G401 (cell line): ENCODE data around the gene UCP2. TPM values are rescaled to one million over a fixed set of nuclear protein-coding genes. Genes with fewer than 3 reads are reported as not detected.

Experiments
- DNase-seq: peaks from one replicate; pipeline ENCODE4 v3.0.0-alpha.2; 2015; ENCODE audit warnings: low spot score
- in situ Hi-C: cut with HindIII; loops from 2 replicates; pipeline ENCODE4 v1.10.0; 2016; ENCODE audit warnings: low sequenced_read_pairs, mixed read lengths
- total RNA-seq: library from RNA; depleted of rRNA; stranded (reverse); fragments of >200 nt; shearing (Covaris generic); gene quantifications from 2 replicates; pipeline ENCODE4 v1.2.3, GENCODE V29; 2014

Gene UCP2
- total RNA-seq, 1 experiment from 2014 or later, result 61.2 TPM

GRCh38 chr11:74010306-74011300, 28.0 kb upstream of the UCP2 start:
- DNase-seq, result no peak
- in situ Hi-C loops, result no loop called here

- no peak for DNase-seq
- in situ Hi-C loops, result no loop called here
Observed at GRCh38 chr11:74009675-74010305, 27.1 kb upstream of the UCP2 start.

DNA sequence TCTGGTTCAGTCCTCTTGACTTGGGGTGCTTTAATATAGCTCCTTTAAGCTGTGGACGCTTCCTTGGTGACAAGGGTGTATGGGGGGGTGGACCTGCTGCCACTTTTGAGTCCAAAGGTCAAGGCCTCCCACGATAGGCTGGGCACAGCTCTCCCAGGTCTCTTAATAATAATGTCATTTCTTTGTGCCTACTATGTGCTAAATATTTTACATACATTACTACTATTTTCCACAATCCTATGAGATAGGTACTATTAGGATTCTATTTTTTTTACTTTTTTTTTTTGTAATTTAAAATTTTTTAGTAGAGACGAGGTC, 26.5 kb upstream of the UCP2 start:
- in situ Hi-C loops, result no loop called here
- DNase-seq, result no peak

- no peak for DNase-seq
- in situ Hi-C loops, result no loop called here
Observed at GRCh38 chr11:74008373-74009229, 26.0 kb upstream of the UCP2 start, which contains the start of gene UCP3. TSS of gene UCP3 (minus strand) at chr11:74009085. CDS start at chr11:74007042, 2,043 bp downstream.

DNA sequence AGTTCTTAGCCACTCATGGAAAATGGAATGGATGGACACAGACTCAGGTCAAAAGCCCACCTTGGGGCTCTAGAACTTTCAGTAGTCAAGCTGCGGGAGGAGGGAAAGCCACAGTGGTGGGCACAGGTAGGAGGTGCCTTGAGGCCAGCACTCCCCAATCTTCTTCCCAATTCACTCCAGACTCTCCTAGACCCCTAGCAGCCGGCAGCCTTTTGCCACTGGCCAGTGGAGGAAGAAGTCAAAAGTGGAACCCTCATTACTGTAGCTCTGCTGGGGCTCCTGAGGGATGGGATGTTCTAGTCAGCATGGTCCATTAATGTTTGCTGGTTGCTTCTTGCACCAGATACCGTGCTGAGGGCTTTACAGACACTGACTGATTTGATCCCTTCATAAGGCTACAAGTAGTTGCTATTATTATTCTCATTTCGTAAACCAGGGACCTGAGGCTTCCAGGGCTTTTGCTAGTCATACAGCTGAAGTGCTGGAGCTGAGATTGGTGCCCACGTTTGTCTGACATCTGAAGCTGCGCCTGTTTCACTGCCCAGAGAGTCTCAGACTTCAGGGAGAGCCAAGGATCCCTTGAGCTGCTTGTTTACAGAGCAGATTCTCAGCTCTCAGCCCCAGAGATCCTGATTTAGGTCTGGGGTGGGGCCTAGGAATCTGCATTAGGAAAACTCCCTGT, 25.2 kb upstream of the UCP2 start:
- no peak for DNase-seq
- in situ Hi-C loops, result no loop called here

DNA sequence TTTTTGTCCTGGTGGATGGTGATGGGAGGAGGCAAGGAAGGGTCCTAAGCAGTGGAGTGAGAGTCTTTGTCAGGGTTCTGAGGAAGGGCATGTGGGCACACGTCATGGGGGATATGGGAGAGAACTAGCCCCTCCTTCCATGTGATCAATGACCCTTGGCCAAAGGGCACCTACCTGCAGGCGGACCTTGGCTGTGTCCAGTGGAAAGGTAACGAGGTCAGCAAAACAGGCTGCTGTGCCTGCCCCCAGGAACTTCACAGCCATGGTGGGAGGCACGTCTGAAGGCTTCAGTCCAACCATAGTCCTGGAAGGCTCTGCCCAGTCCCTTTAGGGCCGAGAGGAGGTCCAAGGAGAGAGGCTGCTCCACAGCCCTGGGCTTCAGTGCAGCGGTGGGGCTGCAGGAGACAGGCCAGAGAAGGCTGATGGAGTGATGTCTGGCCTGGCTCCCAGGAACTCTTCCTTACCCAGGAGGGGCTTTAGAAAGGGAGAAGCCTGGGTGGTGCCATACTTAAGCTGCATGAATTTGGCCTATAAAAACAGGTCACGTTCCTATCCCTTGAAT, 24.2 kb upstream of the UCP2 start:
- in situ Hi-C loops, result no loop called here
- no peak for DNase-seq

DNA sequence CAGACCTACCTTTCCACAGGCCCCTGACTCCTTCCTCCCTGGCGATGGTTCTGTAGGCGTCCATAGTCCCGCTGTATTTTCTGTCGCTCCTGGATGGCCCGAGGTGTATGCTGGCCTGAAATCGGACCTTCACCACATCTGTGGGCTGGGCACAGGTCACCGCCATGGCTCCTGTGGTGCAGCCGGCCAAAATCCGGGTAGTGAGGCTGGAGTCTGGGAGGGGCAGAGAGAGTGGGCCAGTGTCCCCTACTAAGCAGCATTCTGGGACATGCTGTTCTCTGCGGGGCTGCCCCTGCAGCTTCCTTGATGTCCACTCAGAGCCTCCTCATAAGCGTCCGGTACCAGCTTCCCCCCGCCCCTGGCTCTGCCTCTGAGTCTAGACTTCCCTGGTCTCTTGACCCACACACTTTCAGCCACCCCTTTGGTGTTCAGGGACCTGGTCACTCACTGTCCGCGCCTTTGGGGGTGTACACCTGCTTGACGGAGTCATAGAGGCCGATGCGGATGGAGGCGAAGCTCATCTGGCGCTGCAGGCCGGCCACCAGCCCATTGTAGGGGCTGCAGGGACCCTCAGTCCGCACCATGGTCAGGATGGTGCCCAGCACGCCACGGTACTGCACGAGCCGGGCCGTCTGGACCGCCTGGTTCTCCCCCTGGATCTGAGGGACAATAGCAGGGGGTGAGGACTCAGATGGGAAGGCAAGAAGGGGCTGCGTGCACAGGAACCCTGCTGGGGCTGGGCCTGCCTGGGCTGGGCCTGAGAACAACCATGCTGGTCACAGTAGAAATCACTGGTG, 23.3 kb upstream of the UCP2 start:
- in situ Hi-C loops, result no loop called here
- no peak for DNase-seq

- in situ Hi-C loops, result no loop called here
- no peak for DNase-seq
Observed at GRCh38 chr11:74004759-74005615, 22.3 kb upstream of the UCP2 start.

GRCh38 chr11:74004046-74004695, 21.5 kb upstream of the UCP2 start:
- no peak for DNase-seq
- in situ Hi-C loops, result no loop called here

DNA sequence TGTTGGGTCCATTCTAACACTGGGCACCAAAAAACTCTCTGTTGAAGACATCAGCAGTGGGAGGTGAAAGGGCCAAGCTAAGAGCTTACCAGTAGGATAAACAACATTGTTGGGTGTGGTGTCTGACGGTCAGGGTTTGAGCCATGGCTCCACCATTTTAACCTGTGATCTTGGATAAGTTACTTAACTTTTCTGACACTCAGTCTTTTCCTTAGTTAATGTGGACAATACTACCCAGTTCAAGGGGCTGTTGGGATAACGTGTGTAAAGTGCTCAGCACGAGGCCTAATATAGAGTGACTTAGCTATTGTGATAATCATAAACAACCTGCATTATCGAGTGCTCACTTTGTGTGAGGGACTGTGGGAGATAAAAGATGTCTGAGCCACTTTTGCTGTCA, 20.2 kb upstream of the UCP2 start:
- in situ Hi-C loops, result no loop called here
- DNase-seq, result no peak

GRCh38 chr11:74001822-74002286, 19.2 kb upstream of the UCP2 start:
- in situ Hi-C loops, result no loop called here
- no peak for DNase-seq

DNA sequence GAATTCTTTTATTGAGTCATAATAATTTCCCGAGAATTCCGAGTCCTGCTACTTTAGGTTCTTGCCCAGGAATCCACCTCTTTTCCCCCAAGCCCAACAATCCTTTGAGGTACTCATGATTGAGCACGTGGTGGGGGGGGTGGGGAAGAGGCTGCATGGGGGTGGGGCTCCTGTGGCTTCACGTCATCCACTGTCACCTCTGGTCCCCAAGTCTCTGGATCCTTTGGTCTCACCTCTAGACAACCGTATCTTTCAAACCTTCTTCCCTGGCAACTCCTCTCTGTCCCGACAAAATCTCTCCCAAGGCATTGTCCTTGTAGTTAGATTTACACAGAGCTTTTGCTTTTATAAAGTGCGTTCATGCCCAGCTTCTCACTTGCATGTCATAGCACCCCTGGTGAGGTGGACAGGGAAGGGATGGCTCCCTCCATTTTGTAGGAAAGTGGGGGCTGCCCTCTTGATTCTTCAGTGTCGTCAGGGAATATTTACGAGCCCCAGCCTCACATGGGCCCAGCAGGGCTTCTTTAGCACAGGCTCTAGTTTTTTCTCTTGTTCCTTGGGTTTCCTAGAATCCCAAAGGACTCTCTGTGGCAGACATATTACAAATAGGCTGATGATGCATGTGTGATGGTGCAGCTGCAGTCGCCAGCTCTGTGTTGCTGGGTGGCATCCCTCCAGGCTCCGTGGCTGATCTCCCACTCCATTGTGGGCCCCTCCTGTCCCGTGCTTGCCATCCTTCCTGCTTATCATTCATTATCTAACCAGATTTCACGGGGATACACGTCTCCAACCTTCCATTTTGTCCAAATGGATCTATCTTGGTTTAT, 17.9 kb upstream of the UCP2 start:
- no peak for DNase-seq
- in situ Hi-C loops, result no loop called here

- in situ Hi-C loops, result no loop called here
- DNase-seq, result no peak
Observed at GRCh38 chr11:73999581-74000306, 17.1 kb upstream of the UCP2 start.

GRCh38 chr11:73998846-73999575, 16.4 kb upstream of the UCP2 start:
- in situ Hi-C loops, result no loop called here
- DNase-seq, result no peak
